ENCODE results near the gene MICAL3.
"Not testable (repeated sequence)": the region's sequence is repeated elsewhere in the genome, so short reads cannot be mapped to it uniquely, and the experiment has no call there.

The MICAL3 gene

DNA sequence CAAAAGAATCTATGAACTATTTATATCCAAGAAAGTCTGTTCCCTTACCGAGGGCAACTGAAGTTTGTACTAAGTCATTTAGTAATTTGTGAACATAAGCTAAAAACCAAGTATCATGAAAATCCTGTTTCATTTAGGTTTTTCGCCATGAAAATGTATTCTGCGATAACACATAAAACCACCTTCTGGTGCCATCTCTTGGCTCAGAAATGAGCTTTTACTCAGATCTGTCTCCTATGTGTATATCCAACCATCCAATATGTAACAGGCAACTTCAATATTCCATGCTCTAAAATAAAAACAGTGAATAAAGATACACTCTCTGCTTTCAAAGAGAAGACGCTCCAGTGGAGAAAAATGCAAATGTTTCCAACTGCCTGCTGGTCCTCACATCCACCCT lies 132.0 kb downstream of the MICAL3 start:
- no peak for FAIRE-seq
- no peak for DNase-seq (ENCODE audit: low spot score)

DNA sequence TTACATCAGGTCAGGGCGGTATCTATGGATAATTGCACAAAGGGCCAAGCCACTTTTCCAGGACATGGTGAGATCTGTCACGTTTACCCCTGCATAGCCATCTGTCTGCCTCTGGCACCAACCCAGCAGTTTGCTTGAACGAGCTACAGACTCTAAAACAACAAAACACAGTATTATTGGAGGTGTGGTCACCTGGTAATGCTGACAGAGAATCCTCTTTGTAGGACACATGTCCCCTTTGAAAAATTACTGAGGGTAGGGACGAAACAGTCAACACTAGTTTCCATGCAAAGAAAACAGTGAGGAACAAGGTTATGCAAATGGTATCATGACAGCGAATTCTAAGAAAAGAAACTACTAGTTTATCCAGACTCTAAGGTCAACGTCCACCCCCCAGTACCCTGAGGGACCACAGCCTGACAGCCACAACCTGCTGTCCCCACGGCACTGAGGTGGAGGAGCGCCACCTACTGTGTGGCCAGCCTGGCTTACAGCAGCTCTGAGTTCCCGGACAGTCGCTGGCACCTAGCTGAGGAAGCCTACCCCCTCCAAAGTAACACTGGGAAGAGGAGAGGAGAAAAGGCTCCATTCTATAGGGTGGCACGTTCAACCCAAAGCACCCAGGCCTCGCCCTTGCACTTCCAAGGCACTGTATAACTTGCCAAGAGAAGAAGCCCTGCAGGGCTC lies 132.7 kb downstream of the MICAL3 start:
- FAIRE-seq: no peak
- DNase-seq (ENCODE audit: low spot score): no peak

DNA sequence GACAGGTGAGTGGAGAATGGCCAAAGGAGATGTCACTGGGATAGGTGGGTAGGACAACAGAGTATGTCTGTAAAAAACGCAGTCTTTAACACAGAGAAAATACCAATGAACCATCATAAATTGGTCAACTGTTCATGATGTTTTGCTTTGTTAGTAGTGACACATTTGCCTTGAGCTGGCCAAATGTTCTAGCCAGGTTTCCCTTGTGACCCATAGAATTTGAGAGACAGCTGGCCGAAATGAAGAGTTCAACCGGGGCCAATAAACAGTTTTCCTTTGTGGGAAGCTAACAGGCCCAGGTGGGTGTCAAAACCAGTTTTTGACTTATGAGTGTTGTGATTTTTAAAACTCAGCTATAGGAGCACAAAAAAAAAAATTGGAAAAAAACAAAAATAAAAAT lies 133.5 kb downstream of the MICAL3 start:
- DNase-seq (ENCODE audit: low spot score): no peak
- no peak for FAIRE-seq

DNA sequence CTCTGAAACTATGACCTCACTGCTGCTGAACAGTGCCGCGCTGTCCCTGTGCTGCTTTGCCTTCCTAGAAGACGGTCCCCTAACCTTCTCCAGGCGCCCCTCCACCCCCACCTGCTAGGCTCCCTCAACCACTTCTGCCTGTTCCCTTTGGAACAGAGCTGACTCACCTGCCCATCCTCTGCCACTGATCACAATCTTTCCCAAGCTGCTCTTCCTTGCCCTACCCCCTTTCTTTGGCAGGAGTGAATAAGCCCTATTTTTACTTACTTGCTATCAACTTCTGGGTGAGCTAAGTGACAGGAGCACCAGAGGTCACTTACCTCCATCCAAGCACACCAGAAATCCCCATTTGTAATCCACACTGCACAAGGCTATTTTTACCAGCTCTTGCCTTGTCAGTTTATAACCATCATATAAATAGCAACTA lies 134.1 kb downstream of the MICAL3 start:
- peak; percentile 44 for DNase-seq (ENCODE audit: low spot score)
- no peak for FAIRE-seq

DNA sequence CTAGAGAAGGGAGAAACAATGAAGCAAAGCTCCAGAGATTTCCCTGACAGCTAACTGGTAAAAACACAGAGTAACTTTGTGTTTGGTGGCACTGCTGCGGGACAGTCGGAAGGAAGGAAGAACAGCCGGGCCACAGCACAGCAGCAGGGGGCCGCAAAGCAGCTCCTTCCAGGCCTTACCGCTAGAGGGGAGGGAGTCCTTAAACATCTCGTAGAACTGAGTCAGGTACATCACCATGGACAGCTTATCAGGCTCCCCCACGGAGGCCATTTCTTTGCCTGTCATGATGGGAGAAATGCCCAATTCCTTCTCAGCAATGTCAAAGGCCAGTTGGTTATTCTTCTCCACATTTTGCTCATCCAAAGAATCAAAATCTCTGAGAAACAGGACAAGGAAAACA lies 135.5 kb downstream of the MICAL3 start:
- no peak for FAIRE-seq
- DNase-seq (ENCODE audit: low spot score): no peak

DNA sequence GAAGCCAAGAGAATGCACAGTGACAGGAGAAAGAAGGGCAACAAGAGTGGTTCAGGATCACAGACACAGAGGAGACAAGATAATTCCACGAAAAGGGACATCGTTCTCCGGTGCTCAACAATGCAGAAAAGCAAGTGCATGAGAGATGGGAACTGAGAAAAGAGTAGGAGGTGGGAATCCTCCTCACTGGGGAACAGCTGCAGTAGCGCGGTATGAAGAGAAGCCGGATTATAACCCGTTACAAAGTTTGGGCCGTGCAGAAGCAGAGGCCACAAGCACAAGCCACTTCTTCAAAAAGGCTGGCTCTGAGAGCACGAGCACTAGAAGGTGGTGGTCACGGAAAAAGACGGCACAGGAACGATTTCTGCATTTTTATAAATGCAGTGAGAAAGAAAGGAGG lies 135.9 kb downstream of the MICAL3 start:
- no peak for DNase-seq (ENCODE audit: low spot score)
- no peak for FAIRE-seq

DNA sequence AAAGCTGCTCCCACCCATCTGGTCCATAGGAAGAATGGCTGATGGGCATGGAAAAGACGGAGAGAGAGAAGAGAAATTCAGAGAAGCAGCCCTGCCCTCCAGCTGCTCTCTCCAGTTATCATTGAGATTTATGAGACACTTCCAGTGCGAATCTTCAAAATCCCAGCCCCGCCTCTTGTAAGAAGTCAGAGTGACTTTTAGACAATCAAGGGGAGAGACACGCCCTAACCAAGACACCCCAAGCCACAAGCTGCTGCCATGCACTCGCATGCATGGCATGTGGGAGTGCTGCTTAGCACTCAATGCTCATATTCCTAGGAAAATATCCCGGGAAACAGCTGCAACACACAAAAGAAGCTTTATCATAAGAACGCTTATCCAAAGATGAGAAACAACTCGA lies 139.5 kb downstream of the MICAL3 start:
- DNase-seq (ENCODE audit: low spot score): no peak
- FAIRE-seq: no peak

DNA sequence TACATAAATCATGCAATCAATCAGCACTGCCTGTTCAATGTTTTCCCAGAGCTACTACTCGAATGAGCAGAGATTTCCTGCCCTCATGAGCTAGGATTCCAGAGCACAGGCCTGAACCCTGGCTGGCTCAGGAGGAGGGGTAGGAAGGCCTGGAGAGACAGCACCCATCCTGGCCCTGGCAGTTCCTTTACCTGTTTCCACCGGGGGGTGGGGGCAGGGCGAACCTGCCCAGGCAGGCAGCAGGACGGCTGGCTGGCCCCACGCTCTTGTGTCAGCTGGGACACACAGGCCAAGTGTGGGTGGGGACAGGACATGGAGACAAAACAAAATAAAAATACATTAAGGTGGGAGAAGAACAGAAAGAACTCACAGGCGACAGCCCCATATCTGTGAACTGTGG lies 140.3 kb downstream of the MICAL3 start:
- no peak for FAIRE-seq

DNA sequence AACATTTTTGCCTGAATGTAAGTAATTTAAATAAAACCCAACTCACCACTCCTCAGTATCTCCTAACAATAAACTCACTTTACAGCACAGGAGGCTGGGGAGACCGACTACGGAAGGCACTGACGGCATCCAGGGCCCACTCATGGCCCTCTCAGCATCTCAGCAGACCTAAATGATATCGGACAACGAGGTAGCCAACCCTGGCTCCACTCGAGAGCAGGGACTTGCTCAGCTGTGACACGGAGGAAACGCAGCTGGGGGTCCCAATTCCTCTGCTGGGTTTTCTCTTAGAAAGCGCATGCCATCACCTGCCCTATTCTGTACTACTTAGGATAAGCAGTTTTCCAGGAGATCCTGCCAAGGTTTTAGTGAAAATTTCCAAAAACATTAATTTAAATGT lies 141.0 kb downstream of the MICAL3 start:
- FAIRE-seq: no peak
- no peak for DNase-seq (ENCODE audit: low spot score)

More for the DNA sequence above, 140.3 kb downstream of the MICAL3 start:
- no peak for DNase-seq (ENCODE audit: low spot score)

DNA sequence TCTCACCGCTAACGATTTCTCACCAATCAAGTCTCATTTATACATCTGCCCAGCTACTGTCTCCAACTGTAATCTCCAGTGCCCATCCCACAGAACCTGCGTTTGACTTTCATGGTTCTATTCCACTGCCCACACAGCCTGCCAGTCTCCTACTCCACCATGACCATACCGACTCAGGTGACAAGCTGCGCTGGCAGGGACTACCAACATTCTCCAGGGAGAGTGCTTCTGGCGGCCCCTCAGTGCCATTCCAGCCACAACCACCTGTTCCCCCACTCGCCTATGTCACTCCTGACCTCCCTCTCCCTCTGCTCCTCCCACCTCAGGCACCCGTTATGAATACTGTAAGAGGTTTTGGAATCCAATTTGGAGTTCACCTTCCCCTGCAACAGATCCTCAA lies 141.6 kb downstream of the MICAL3 start:
- FAIRE-seq (no peak), DNase-seq (ENCODE audit: low spot score) (no peak)

DNA sequence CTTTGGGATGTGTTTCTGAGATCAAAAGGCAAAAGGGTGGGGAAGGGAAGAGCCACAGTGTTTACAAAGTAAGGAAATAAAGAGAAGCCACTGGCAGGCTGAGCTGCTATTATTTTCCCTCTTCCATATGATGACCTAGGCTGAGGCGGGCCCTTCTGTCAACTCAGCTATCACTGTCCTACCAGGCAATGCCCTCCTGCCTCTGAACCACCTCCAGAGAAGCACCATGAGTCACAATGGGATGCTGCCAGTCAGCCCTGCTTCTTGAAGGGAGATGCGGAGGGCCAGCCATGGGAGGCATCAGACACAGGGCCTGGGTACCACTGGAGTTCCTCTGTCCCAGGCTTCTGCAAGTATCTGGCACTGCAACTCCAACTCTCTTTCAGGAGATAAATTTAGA lies 142.2 kb downstream of the MICAL3 start:
- FAIRE-seq (no peak), DNase-seq (ENCODE audit: low spot score) (peak; percentile 9)

DNA sequence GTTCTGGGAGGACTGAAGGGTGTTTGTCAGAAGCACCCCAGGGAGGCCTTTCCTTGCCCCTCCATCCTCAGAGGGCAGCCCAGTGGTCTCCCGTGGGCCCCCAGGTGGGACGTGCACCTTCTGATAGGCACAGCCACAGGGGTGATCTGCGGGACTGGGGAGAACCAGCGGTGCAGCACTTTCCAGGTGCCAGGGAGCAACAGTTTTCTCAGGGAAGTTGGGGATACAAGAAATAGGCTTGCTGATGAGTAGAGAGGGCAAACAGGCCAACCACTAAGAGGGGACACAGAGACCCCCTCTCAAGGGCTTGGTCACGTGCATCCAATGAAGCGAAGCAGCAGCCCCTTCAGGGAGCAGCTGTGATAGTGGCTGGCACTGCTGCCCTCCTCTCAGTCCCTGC lies 143.0 kb downstream of the MICAL3 start:
- FAIRE-seq (no peak), DNase-seq (ENCODE audit: low spot score) (no peak)

DNA sequence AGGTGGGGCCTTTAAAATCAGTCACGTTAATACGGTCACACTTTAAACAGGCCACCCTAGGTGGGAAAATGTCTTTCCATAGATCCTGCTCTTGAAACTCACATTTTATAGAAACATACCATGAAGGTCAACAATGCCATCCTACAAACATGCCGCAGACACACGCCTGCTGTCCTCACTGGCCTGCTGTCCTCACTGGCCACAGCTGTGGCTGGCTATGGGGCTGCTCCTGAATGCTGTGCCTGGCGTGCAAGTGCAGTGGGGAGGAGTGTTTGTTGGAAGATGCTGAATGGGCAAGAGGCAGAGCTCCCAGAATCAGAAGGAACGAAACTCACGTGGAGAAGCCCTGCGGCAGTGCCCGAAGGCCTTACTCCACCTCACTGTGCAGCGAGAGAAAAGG lies 143.9 kb downstream of the MICAL3 start:
- DNase-seq (ENCODE audit: low spot score) (no peak), FAIRE-seq (no peak)

DNA sequence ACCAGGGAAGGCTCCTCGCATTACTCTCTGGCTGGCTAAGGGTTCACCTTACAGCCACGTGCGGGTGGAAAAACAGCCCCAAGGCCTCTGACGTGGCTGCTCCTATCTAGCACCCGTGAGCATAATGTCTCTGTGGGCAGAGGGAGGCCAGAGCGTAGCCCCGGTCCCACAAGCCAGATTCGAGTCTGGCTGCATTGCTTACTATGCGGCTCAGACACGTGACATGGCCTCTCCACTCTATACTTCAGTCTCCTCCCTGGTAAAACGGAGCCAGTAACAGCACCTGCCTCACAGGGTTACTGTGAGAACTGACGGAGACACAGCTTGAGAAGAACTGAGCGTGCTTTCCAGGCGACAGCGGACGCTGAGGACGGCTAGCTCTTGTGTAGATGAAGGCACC lies 144.3 kb downstream of the MICAL3 start:
- FAIRE-seq: no peak
- no peak for DNase-seq (ENCODE audit: low spot score)

DNA sequence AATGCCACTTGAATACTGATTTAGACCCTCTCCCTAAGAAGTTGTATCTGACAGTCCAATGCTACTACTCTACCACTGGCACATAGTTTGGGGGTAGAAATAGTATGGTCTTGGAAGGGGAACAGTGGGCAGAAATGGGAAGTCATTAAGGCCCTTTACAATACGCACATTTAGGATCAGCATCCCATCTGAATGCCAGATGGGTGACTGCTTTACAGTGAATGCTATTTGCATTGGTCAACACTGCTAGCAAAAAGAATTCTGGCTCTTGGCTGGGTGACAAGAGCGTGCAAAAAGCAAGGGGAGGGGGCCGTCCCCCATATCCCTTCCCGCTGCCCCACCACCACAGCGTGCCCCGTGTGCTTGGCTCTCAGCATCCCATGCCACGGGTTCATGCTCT lies 145.4 kb downstream of the MICAL3 start:
- no peak for DNase-seq (ENCODE audit: low spot score)
- FAIRE-seq: no peak

DNA sequence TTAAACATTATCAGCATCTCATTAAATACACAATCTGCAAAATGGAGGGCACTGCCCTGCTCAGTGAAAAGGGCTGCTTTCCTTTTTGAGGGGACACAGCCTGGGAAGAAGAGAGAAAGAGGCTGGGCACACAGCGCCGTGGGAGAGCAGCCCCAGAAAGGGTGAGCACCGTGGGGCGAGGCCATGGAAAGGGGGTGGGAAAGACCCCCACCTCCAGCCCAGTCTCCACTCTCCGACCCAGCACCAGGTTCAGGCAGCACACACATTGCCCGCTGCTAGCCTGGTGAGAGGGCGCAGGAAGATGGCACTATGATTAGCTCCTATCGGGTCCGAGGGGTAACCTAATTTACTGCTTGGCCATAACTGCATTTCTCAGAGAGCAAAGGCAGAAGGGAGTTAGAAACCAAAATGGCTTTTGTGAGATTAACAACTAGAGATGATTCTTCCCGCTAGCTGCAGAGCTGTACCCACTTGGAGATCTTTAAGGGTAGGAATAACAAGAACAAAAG lies 146.1 kb downstream of the MICAL3 start:
- no peak for FAIRE-seq
- DNase-seq (ENCODE audit: low spot score): no peak

DNA sequence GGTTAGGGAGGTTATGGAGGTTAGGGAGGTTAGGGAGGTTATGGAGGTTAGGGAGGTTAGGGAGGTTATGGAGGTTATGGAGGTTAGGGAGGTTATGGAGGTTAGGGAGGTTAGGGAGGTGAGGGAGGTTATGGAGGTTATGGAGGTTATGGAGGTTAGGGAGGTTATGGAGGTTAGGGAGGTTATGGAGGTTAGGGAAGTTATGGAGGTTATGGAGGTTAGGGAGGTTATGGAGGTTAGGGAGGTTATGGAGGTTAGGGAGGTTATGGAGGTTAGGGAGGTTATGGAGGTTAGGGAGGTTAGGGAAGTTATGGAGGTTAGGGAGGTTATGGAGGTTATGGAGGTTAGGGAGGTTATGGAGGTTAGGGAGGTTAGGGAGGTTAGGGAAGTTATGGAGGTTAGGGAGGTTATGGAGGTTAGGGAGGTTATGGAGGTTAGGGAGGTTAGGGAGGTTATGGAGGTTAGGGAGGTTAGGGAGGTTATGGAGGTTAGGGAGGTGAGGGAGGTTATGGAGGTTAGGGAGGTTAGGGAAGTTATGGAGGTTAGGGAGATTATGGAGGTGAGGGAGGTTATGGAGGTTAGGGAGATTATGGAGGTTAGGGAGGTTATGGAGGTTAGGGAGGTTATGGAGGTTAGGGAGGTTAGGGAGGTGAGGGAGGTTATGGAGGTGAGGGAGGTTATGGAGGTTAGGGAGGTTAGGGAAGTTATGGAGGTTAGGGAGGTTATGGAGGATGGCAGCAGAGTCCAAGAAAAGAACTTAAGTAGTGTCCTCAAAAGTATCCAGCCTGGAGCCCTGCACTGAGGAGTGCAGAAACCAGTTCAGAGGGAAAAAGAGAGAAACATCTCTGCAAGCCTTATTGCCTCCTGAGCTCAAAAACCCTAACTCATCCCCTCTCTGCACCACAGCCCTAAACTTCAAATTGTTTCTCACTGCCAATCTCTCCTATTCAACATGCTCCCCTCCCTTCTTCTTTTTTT lies 147.2 kb downstream of the MICAL3 start:
- not testable (repeated sequence) for DNase-seq (ENCODE audit: low spot score); FAIRE-seq

DNA sequence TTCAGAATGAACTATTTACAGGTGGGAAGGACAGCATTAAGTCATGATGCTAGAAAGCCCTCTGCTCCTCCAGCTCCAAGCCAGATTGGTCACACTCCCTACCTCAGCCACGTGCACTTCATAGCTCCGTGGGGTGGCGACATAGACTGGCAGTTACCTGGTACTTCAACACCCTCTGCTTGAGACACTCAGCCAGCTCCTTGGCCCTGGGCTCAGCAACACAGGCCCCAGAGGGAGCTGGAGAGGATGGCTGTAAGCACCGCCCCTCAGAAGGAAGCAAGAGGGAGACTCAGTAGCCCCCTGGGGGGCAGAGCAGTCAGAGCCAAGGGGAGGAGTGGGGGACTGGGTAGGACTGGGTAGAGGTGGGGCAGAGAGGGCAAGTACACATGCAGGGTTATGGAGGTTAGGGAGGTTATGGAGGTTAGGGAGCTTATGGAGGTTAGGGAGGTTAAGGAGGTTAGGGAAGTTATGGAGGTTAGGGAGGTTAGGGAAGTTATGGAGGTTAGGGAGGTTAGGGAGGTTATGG lies 148.0 kb downstream of the MICAL3 start:
- FAIRE-seq (no peak), DNase-seq (ENCODE audit: low spot score) (no peak)

DNA sequence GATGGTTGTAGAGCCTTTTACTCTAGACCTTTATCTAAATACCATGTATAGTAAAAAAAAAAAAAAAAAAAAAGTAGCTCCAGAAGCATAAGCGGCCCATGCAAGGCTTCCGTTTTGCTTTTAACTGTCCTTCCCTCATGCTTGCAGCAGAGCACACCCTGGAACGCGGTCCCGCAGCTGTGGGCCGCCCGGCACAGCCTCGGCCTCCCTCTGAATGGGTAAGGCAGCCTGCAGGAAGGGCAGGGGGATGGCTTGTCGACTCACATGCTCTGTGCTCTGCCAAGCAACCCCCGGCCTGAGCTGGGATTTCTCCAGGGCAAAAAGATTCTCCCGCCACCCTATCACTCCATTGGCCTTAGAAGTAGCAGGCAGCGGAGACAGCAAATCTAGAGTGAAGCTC lies 148.7 kb downstream of the MICAL3 start:
- FAIRE-seq (no peak), DNase-seq (ENCODE audit: low spot score) (no peak)

DNA sequence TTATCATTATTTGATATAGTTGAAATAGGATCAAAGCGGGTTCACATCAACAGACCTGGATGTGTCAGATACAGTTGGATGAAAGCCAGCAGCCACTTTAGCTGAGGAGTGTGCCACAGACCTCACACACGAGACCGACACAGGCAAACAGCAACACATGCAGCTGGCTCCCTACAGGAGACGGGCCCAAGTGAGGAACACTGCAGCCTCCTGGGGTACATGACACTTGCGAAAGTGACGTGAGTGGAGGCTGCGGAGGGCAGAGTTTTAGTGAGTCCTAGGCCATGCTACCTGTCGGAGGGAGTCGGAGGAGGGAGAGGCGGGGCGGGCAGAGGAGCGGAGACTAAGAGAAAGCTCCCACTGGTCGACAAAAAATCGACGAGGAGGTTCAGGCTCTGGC lies 149.2 kb downstream of the MICAL3 start:
- no peak for DNase-seq (ENCODE audit: low spot score)
- FAIRE-seq: no peak

DNA sequence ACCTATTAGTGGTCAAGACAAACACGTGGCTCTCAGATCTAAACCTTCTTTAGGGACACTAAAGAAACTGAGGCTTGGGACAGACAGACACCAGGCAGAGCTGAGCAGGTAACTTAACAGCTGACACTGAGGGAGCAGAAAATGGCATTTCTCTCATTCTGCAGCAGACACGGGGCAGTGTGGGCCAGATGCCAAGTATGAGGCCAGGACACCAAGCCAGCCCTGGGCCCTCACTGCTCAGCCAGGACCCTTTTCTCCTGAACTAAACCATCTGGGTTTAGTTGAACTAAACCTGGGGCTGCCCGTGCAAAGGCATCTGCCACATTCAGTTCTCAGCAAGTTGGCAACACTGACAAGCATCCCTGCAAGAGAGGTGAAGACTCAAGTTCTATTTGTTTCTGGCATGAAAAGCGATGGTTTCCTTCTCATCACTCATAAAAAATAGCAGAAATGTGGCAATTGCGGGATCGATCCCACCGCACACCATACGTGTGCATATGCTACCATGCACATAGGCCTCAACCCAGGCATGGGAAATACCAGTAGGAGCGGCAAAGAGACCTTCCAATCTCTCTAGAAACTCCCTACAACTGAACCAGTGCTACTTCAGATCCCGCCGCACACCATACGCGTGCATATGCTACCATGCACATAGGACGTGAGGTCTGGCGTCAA lies 150.0 kb downstream of the MICAL3 start:
- FAIRE-seq (no peak), DNase-seq (ENCODE audit: low spot score) (no peak)

DNA sequence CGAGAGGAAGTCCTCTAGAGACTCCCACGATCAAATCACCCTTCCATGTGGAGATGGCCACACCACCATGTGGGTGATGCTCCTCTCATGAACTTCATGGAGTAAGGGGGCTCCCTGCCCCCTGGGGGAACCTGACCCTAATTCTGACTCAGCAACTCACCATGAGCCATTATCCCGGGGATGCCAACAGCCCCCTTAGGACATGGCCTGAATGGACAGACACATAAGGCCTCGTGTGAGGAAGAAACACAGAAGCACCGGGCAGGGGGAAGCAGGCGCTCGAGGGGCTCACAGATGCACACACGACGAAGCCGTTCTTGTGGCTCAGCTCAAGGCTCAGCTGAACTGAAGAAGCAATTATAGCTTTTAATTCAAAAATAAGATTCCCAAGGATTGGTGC lies 150.6 kb downstream of the MICAL3 start:
- no peak for FAIRE-seq
- DNase-seq (ENCODE audit: low spot score): no peak

All from RCC 7860 (cell line).